ENCODE measurements around the gene RBM26.
"Not testable (repeated sequence)": the region's sequence is repeated elsewhere in the genome, so short reads cannot be mapped to it uniquely, and the experiment has no call there.

The RBM26 gene

GRCh38 chr13:79384022-79384610 is 21.9 kb downstream of the RBM26 start:
- DNase-seq, result no peak

GRCh38 chr13:79382545-79383275 is 23.3 kb downstream of the RBM26 start:
- no peak for DNase-seq

- no peak for DNase-seq
Measured at GRCh38 chr13:79380997-79381396, 25.1 kb downstream of the RBM26 start.

- no peak for DNase-seq
Measured at GRCh38 chr13:79379274-79379673, 26.8 kb downstream of the RBM26 start.

- no peak for DNase-seq
Measured at GRCh38 chr13:79376843-79377242, 29.2 kb downstream of the RBM26 start.

GRCh38 chr13:79374578-79374977 is 31.5 kb downstream of the RBM26 start:
- no peak for DNase-seq

GRCh38 chr13:79373916-79374315 is 32.1 kb downstream of the RBM26 start:
- DNase-seq, result no peak

GRCh38 chr13:79369226-79369625 is 36.8 kb downstream of the RBM26 start:
- DNase-seq, result no peak

- DNase-seq, result no peak
Measured at GRCh38 chr13:79365981-79366380, 40.1 kb downstream of the RBM26 start.

- DNase-seq, result no peak
Measured at GRCh38 chr13:79361299-79361698, 44.8 kb downstream of the RBM26 start.

GRCh38 chr13:79360095-79360494 is 46.0 kb downstream of the RBM26 start:
- no peak for DNase-seq

GRCh38 chr13:79359064-79359463 is 47.0 kb downstream of the RBM26 start:
- no peak for DNase-seq

GRCh38 chr13:79354285-79354684 is 51.8 kb downstream of the RBM26 start:
- DNase-seq, result no peak

- no peak for DNase-seq
Measured at GRCh38 chr13:79353693-79354092, 52.4 kb downstream of the RBM26 start.

- no peak for DNase-seq
Measured at GRCh38 chr13:79352107-79352506, 53.9 kb downstream of the RBM26 start.

- DNase-seq, result not testable (repeated sequence)
Measured at GRCh38 chr13:79349608-79350007, 56.4 kb downstream of the RBM26 start.

GRCh38 chr13:79349011-79349410 is 57.0 kb downstream of the RBM26 start:
- DNase-seq, result no peak

GRCh38 chr13:79346300-79346914 is 59.6 kb downstream of the RBM26 start:
- no peak for DNase-seq

- DNase-seq, result no peak
Measured at GRCh38 chr13:79341202-79341601, 64.9 kb downstream of the RBM26 start.

GRCh38 chr13:79340490-79340889 is 65.6 kb downstream of the RBM26 start:
- no peak for DNase-seq

GRCh38 chr13:79338343-79338742 is 67.7 kb downstream of the RBM26 start:
- DNase-seq, result no peak

- DNase-seq, result no peak
Measured at GRCh38 chr13:79336966-79337365, 69.1 kb downstream of the RBM26 start.

- no peak for DNase-seq
Measured at GRCh38 chr13:79328510-79328909, 77.5 kb downstream of the RBM26 start.

GRCh38 chr13:79320433-79320832 is 85.6 kb downstream of the RBM26 start:
- DNase-seq, result no peak

All from DMS153 (cell line).